Prostate gland (tissue), 2 donors: ENCODE data around the gene C1orf21.

Experiments used
- CTCF ChIP-seq, 4 experiments: fragments of 200-600 bp in 2 of 4; fragments of 450-650 bp in 2 of 4; sonication (generic) in 2 of 4; IDR thresholded peaks; 1 replicate in 3 of 4; 2 replicates in 1 of 4; pipeline ENCODE4 v1.5.1; 2016 to 2019; ENCODE audit warnings: antibody characterized with exemption in 4 of 4, mild to moderate bottlenecking in 2 of 4, moderate library complexity in 2 of 4
- POLR2A ChIP-seq: fragments of 450-650 bp; IDR thresholded peaks from one replicate; pipeline ENCODE4 v1.6.1; 2016; ENCODE audit warnings: antibody characterized with exemption, mild to moderate bottlenecking
- POLR2AphosphoS5 ChIP-seq: sonication (generic); formaldehyde crosslinking; IDR thresholded peaks from one replicate; pipeline ENCODE4 v1.6.1; 2017; ENCODE audit warnings: antibody characterized with exemption

- TF ChIP-seq POLR2A (no peak), CTCF (IDR thresholded peaks at IDR 0.05) (no peak), POLR2AphosphoS5 (no peak)
Measured at GRCh38 chr1:184646178-184646701, 259.4 kb downstream of the C1orf21 start.
